Mesothelial cell of epicardium (in vitro differentiated cells): Measurements from ENCODE around the gene EGLN3. TPM values are rescaled to one million over a fixed set of nuclear protein-coding genes. Genes with fewer than 3 reads are reported as not detected.

Experiments
- DNase-seq, 2 experiments: peaks; one replicate each; pipeline ENCODE4 v3.0.0; 2021; ENCODE audit warnings: low spot score in 2 of 2; ENCODE audit not compliant: unreplicated experiment in 2 of 2
- H3K27ac Mint-ChIP-seq: 2 replicates; pipeline ENCODE4 v1.8.0; 2021; ENCODE audit warnings: mixed read lengths
- H3K27me3 Mint-ChIP-seq: 2 replicates; pipeline ENCODE4 v1.8.0; 2021; ENCODE audit warnings: low read depth, mixed read lengths
- H3K36me3 Mint-ChIP-seq: 2 replicates; pipeline ENCODE4 v1.8.0; 2021; ENCODE audit warnings: mixed read lengths
- H3K4me1 Mint-ChIP-seq: 2 replicates; pipeline ENCODE4 v1.8.0; 2021; ENCODE audit warnings: mixed read lengths
- H3K4me3 Mint-ChIP-seq: 2 replicates; pipeline ENCODE4 v1.8.0; 2021; ENCODE audit warnings: mild to moderate bottlenecking, moderate library complexity, mixed read lengths
- H3K9me3 Mint-ChIP-seq: 2 replicates; pipeline ENCODE4 v1.8.0; 2021; ENCODE audit warnings: mixed read lengths
- total RNA-seq: library from RNA; stranded (reverse); gene quantifications from 3 replicates; pipeline ENCODE4 v1.2.1, GENCODE V29; 2021
- TF ChIP-seq, protein P1 (sequence below): fragments of 200-600 bp; sonication (generic); IDR thresholded peaks from one replicate; pipeline ENCODE4 v1.5.0; 2021; ENCODE audit warnings: antibody characterized with exemption; ENCODE audit not compliant: unreplicated experiment

Gene EGLN3
- total RNA-seq: 8.3 to 10.5 TPM (median 9.6 TPM) in 3 replicates

- Mint-ChIP-seq H3K27ac (peak within 1 kb of the TSS; percentile 85), H3K36me3 (no peaks in the 10 kb centered on the region), H3K4me3 (peak within 1 kb of the TSS; percentile 93), H3K9me3 (no peaks in the 10 kb centered on the region), H3K27me3 (peaks cover 45% of the 10 kb centered on the region), H3K4me1 (peaks cover 44% of the 10 kb centered on the region)
- TF ChIP-seq, protein P1, sequence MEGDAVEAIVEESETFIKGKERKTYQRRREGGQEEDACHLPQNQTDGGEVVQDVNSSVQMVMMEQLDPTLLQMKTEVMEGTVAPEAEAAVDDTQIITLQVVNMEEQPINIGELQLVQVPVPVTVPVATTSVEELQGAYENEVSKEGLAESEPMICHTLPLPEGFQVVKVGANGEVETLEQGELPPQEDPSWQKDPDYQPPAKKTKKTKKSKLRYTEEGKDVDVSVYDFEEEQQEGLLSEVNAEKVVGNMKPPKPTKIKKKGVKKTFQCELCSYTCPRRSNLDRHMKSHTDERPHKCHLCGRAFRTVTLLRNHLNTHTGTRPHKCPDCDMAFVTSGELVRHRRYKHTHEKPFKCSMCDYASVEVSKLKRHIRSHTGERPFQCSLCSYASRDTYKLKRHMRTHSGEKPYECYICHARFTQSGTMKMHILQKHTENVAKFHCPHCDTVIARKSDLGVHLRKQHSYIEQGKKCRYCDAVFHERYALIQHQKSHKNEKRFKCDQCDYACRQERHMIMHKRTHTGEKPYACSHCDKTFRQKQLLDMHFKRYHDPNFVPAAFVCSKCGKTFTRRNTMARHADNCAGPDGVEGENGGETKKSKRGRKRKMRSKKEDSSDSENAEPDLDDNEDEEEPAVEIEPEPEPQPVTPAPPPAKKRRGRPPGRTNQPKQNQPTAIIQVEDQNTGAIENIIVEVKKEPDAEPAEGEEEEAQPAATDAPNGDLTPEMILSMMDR: no peak
- DNase-seq: peak; percentile 65 to 90
Measured at GRCh38 chr14:33950320-33951182, at the start of gene EGLN3. Gene EGLN3 (minus strand): TSS chr14:33951074. CDS start chr14:33950752, 322 bp downstream.

DNA sequence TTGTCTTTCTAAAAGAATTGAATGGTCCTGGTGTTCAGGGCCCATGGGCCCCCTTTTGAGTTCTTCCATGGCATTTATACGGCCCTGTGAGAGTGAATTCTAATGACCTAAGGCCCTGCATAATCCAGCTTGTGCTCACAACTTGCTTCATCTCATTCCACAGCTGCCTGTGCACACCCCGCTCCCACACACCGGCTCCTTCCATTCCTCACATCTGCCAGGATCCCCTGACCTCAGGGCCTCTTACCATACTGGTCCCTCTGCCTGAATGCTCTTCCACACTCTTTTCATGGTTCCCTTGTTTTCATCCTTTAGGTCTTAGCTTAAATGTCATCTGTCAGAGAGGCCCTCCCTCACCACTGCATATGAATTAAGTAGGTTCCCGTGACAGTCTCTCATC, 49.5 kb upstream of the EGLN3 start:
- Mint-ChIP-seq H3K27me3 (no peaks in the 10 kb centered on the region), H3K36me3 (no peaks in the 10 kb centered on the region), H3K4me3 (no peak overlapping the region), H3K27ac (no peak overlapping the region), H3K9me3 (no peaks in the 10 kb centered on the region), H3K4me1 (peaks cover 23% of the 10 kb centered on the region)
- no peak for DNase-seq
- TF ChIP-seq, protein P1: no peak

GRCh38 chr14:33999771-34000291, 49.0 kb upstream of the EGLN3 start:
- Mint-ChIP-seq H3K4me3 (no peak overlapping the region), H3K27me3 (no peaks in the 10 kb centered on the region), H3K36me3 (no peaks in the 10 kb centered on the region)

GRCh38 chr14:33997611-33998010, 46.7 kb upstream of the EGLN3 start:
- Mint-ChIP-seq H3K4me1 (peaks cover 18% of the 10 kb centered on the region), H3K9me3 (no peaks in the 10 kb centered on the region), H3K27me3 (no peaks in the 10 kb centered on the region), H3K27ac (peak overlapping the region; percentile 31), H3K4me3 (no peak overlapping the region), H3K36me3 (no peaks in the 10 kb centered on the region)
- no peak for DNase-seq
- TF ChIP-seq, protein P1: no peak

More at GRCh38 chr14:33999771-34000291, 49.0 kb upstream of the EGLN3 start:
- DNase-seq: no peak
- no peaks in the 10 kb centered on the region for H3K9me3 Mint-ChIP-seq
- TF ChIP-seq, protein P1: no peak
- H3K27ac Mint-ChIP-seq: no peak overlapping the region
- H3K4me1 Mint-ChIP-seq: peaks cover 23% of the 10 kb centered on the region

DNA sequence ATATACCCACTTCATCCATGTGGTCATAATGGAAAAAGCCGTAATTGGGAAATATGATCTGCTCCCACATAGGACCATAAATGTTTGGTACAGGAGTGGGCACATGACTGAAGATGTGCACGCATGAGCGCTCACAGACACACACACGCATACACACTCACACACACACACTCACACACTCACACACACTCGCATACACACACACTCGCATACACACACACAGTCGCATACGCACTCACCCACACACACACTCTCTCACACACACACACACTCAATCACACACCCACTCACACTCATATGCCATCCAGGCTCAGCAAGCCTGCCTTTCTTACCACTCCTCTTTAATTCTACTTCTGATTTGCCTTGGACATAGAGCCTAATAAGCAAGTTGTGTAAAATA, 45.6 kb upstream of the EGLN3 start:
- no peak overlapping the region for H3K27ac Mint-ChIP-seq
- DNase-seq: no peak
- no peak overlapping the region for H3K4me3 Mint-ChIP-seq
- H3K27me3 Mint-ChIP-seq: no peaks in the 10 kb centered on the region
- H3K9me3 Mint-ChIP-seq: no peaks in the 10 kb centered on the region
- H3K4me1 Mint-ChIP-seq: peaks cover 15% of the 10 kb centered on the region
- TF ChIP-seq, protein P1: no peak
- no peaks in the 10 kb centered on the region for H3K36me3 Mint-ChIP-seq
